Stimulated activated CD4-positive, alpha-beta T cell treated with anti-CD3 and anti-CD28 coated beads, TNF-alpha, amount 100 ng/mL, for 48 hours (primary cell): ENCODE measurements around the gene PLIN4.
"Not testable (repeated sequence)": the region's sequence is repeated elsewhere in the genome, so short reads cannot be mapped to it uniquely, and the experiment has no call there.

Experiments
- DNase-seq, 3 donors: peaks; one replicate each; pipeline ENCODE4 v3.0.0-alpha.2; 2020; ENCODE audit warnings: low read depth in 3 of 3

The PLIN4 gene

GRCh38 chr19:4543842-4544647 is 25.8 kb upstream of the PLIN4 start:
- no peak for DNase-seq

- no peak for DNase-seq
Measured at GRCh38 chr19:4542896-4543841, 24.9 kb upstream of the PLIN4 start.

DNA sequence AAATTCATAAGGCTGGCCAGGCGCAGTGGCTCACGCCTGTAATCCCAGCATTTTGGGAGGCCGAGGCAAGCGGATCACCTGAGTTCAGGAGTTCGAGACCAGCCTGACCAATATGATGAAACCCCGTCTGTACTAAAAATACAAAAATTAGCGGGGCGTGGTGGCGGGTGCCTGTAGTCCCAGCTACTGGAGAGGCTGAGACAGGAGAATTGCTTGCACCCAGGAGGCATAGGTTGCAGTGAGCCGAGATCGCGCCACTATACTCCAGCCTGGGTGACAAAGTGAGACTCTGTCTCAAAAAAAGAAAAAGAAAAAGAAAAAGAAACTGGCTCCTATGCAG is 23.5 kb upstream of the PLIN4 start:
- not testable (repeated sequence) for DNase-seq

GRCh38 chr19:4541114-4541805 is 23.0 kb upstream of the PLIN4 start:
- DNase-seq = no peak

- DNase-seq = no peak
Measured at GRCh38 chr19:4539693-4540581, 21.7 kb upstream of the PLIN4 start, which contains the start of gene LRG1. TSS of gene LRG1 (minus strand) at chr19:4540036. CDS start at chr19:4540013, 23 bp downstream.

GRCh38 chr19:4539169-4539692 is 20.9 kb upstream of the PLIN4 start:
- DNase-seq = no peak

GRCh38 chr19:4538601-4538954 is 20.3 kb upstream of the PLIN4 start:
- DNase-seq = no peak

GRCh38 chr19:4537953-4538600 is 19.8 kb upstream of the PLIN4 start:
- no peak for DNase-seq

DNA sequence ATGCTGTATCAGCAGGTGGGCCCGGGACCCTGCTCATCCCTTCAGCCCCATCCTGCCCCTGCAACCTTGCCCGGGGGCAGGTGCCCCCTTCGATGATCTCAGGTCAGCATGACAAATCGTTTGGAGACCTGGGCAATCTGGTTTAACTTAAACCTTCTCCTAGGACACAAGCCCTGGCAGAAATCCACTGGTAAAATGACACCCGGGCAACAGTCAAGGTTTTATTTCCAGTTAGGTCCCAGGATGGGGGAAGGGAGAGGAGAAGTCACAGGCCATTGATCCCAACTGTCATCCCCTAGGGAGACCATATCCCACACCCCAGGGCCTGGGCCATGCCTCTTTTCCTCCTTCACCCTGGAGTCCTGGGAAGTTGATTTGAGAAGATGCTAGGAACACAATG is 18.5 kb upstream of the PLIN4 start:
- no peak for DNase-seq

GRCh38 chr19:4534836-4535658 is 16.8 kb upstream of the PLIN4 start, which contains the start of gene PLIN5:
TSS of gene PLIN5 (minus strand) at chr19:4535224. CDS start at chr19:4534074, 1,150 bp downstream.
- DNase-seq = peak in 1 of 3 donors; percentile 19

- DNase-seq = no peak
Measured at GRCh38 chr19:4533835-4534424, 15.6 kb upstream of the PLIN4 start.

GRCh38 chr19:4533334-4533733 is 15.0 kb upstream of the PLIN4 start:
- no peak for DNase-seq

- DNase-seq = no peak
Measured at GRCh38 chr19:4531562-4532165, 13.4 kb upstream of the PLIN4 start.

DNA sequence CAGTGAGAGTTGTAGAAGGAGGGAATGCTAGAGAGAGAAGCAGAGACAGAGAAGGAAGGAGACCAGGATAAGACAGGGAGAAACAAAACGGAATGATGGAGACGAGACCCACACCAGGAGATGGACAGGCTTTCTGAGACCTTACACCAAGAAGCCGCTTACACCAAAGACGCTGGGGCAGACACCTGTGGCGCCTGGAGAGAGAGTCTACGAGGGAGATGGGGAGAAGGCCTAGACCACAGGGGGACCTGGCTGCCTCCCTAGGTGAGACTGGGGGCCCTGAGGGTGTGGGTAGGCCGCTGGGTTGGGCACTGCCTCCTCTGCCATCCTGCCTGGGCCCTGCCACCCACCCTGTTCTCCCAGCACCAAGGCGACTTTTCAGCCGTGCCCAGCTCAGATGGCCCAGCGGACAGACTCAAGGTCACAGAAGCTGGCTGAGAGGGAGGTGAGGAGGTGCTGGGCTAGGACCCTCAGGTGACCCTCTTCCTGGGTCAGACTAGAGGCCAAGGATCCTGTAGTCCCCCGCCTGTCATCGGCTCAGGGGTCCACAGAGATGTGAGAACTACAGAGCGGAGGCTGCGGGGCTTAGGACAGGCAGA is 11.7 kb upstream of the PLIN4 start:
- DNase-seq = no peak

GRCh38 chr19:4528843-4529242 is 10.6 kb upstream of the PLIN4 start:
- no peak for DNase-seq

GRCh38 chr19:4527377-4527776 is 9.1 kb upstream of the PLIN4 start:
- not testable (repeated sequence) for DNase-seq

DNA sequence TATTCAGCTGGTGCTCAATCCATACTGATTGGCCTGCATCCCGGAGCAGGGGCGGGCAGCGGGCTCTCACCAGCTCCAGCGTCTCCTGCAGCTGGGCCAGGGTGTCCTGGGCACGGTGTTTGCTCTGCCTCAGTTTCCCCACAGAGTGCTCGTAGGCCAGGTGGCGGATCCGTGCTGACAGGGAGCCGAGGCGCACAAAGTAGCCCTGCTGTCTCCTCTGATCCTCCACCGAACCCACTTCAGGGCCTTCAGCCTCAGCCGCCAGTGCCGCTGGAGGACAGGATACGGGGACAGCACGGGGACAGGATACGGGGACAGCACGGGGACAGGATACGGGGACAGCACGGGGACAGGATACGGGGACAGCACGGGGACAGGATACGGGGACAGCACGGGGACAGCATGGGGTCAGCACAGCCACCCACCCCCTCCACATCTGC is 7.3 kb upstream of the PLIN4 start:
- DNase-seq = no peak
